Pulmonary artery endothelial cell (primary cell): ENCODE measurements around the gene INSR. TPM values are rescaled to one million over a fixed set of nuclear protein-coding genes. Genes with fewer than 3 reads are reported as not detected.
"Not testable (repeated sequence)": the region's sequence is repeated elsewhere in the genome, so short reads cannot be mapped to it uniquely, and the experiment has no call there.

Experiments used
- DNase-seq: peaks from one replicate; pipeline ENCODE4 v3.0.0-alpha.2; 2011; ENCODE audit warnings: low read depth, low spot score
- total RNA-seq: library from RNA; depleted of rRNA; stranded (reverse); fragments of >200 nt; gene quantifications from 2 replicates; pipeline ENCODE4 v1.2.3, GENCODE V29; 2014

INSR gene
- total RNA-seq, 1 donor from 2014 or later, result 30.7 TPM

DNA sequence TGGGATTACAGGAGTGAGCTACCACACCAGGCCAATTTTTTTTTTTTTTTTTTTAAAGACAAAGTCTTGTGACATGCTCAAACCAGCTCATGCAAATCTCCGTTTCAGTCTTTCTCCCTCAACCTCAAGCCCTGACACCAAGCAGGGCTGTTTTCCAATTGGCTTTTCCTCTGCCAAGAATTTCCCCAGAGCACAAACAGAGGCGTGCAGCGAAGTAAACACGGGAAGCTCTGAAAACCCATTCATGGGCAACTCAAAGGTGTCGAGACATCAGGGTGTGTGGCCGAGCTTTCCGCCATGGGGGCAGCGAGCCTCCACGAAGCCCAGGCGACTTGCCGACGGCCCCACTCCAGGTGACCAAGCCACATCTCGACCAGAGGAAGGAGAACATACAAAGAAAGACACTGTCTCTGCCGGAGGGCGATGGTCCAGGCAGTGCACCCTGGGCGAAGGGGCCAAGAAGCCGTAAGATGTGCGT is 70.0 kb downstream of the INSR start:
- DNase-seq, result no peak

DNA sequence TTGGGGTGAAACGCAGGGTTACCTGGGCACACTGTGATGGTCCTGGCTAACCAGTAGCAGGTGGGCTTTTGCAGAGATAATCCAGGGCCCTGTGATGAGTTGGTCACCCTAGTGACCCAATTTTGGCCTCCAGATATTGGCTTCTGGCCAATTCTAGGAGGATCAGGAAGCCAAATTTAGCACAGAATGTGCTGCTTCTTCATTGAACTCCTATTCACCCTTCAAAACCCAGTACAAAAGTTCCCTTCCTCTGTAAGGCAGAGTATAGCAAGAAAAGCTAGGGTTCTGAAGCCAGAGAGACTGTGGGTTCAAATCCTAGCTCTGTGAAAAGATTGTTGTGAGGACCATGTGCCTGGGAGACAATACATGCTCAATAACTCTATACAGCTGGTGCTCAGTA is 70.8 kb downstream of the INSR start:
- no peak for DNase-seq

GRCh38 chr19:7219056-7219455 is 75.2 kb downstream of the INSR start:
- DNase-seq, result no peak

DNA sequence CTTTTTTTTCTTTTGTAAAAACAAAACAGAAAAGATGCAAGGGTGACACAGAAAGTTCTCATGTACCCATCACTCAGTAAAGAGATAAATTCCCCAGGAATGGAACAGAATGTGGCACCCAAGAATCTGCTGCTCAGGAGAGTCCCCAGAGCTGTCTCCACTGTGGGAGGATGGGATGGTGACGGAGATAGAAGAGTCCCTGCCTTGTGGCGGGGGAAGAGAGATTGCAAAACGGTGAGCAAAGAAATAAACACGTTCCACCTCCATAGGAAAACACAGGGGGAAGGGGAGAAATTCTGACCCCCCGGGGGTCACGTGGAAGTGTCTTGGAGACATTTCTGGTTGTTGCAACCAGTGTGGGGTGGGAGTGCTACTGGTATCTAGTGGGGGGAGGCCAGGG is 76.4 kb downstream of the INSR start:
- DNase-seq, result no peak

DNA sequence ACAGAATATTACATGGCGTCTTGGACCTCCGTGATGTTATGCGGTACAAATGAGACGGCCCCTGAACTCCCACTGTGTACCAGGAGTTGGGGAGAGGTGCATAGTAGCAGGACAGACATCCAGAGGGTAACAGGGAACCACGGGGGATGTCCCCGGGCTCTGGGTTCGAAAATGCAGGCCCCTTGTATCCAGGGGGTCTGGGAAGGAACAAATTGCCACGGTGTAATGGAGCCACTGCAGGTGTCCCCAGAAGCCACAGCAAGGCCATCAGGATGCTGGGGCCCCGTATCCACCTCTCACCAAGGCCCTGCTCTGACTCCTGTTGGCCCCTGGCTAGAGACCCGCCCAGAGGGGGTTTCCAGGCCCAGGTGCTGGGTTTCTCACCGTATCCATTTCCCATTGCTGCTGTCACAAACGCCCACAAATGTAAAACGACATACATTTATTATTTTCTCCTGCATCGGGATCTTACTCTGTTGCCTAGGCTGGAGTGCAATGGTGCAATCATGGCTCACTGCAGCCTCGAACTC is 77.8 kb downstream of the INSR start:
- no peak for DNase-seq

- no peak for DNase-seq
Measured at GRCh38 chr19:7215176-7215575, 79.0 kb downstream of the INSR start.

DNA sequence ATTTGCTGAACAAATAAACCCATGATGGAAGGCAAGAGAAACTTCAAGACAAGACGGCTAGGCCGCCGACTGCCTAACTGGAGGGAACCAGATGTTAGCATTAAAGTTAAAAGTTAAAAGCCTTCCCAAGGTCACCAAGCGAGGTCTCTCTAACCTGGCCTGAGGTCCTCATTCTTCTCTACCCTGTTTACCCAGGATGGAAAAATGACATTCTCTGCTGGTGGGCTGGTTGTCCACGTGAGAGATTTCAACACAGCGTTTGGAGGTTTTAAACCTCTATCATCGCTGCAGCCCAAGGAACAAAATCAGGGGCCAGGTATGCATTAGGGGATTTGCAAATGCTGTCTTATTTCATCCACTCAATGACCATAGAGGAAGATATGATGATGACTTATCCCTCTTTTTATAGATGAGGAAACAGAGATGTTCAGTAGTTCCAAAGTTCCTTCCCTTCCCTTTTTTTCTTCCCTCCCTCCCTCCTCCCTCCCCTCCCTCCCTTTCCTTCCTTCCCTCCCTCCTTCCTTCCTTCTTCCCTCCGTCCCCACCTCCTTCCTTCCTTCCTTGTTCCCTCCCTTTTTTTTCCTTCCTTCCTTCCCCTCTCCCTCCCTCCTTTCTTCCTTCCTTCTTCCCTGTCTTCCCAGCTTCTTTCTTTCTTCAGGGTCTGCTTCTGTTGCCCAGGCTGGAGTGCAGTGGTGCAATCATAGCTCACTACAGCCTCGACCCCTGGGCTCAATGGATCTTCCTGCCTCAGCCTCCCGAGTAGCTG is 79.7 kb downstream of the INSR start:
- DNase-seq, result no peak

- DNase-seq, result no peak
Measured at GRCh38 chr19:7213628-7214323, 80.4 kb downstream of the INSR start.

DNA sequence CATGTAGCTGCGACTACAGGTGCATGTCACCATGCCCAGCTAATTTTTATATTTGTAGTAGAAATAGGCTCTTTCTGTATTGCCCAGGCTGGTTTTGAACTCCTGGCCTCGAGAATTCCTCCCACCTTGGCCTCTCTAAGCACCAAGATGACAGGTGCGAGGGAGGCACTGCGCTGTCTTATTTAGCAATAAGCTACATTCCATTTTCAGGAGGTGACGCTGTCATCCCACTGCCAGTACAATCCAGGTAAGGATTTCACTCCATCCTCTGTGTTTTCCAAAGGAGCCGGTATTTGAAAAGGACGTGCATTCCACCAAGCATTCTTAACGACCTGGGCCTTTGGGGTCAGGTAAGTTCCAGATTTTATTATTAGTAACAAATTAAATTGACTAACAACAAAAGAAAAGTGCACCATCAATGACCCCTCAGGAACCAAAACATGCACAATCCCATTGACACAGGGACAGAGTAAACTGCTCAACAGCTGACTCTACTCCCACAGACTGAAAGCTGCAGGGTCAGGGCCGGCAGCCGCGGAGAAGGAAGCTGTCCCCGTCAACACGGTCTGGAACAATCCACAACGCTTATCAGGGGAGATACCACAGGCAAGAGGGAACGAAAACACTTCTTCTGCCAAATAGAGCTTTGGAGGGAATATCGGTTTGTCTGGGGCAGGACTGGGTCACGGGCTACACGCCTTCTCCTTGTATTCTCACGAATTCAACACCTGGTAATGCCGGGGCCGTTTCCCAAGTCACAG is 82.8 kb downstream of the INSR start:
- DNase-seq, result peak; percentile 19

DNA sequence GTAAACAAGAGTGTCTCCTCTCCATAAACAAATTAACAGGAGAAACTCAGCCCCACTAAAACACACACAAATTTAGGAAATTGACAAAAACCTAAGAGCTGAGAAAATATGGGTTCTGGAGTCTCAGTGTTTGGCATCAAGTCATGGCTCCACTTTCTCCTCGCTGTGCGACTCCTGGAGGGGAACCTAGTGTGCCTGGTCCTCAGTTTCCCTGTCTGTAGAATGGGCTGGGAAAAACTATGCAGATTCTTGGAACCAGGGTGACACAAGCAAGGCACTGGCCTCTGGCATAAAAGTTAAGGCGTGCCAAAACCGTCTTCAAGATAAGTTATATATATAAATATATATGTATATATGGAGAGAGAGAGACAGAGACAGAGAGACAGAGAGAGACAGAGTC is 83.9 kb downstream of the INSR start:
- DNase-seq, result no peak

DNA sequence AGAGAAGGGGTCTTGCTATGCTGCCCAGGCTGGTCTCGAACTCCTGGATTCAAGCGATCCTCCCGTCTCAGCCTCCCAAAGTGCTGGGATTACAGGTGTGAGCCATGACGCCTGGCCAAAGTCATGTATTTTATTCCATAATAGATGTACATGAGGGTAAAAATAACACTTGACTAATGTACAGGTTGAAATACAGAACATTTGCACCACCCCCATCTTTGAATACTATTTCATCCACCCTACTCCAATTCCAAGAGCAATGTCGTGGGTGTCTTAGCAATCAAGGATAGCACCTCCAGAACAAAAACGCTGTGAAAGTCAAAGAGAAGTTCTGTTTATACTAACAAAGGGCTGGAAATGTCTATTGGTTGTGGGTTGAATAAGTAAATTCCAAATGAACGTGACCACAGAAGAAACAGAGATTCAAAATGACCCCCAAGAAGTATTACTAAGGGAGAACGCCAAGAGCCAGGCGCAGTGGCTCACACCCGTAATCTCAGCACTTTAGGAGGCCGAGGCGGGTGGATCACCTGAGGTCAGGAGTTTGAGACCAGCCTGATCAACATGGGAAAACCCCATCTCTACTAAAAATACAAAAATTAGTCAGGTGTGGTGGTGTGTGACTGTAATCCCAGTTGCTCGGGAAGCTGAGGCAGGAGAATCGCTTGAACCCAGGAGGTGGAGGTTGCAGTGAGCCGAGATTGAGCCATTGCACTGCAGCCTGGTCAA is 84.5 kb downstream of the INSR start:
- not testable (repeated sequence) for DNase-seq

GRCh38 chr19:7209036-7209435 is 85.2 kb downstream of the INSR start:
- DNase-seq, result not testable (repeated sequence)

- DNase-seq, result no peak
Measured at GRCh38 chr19:7203332-7203731, 90.9 kb downstream of the INSR start.

GRCh38 chr19:7202888-7203287 is 91.3 kb downstream of the INSR start:
- DNase-seq, result no peak

- no peak for DNase-seq
Measured at GRCh38 chr19:7200736-7201135, 93.5 kb downstream of the INSR start.

GRCh38 chr19:7199613-7200533 is 94.3 kb downstream of the INSR start:
- DNase-seq, result no peak

DNA sequence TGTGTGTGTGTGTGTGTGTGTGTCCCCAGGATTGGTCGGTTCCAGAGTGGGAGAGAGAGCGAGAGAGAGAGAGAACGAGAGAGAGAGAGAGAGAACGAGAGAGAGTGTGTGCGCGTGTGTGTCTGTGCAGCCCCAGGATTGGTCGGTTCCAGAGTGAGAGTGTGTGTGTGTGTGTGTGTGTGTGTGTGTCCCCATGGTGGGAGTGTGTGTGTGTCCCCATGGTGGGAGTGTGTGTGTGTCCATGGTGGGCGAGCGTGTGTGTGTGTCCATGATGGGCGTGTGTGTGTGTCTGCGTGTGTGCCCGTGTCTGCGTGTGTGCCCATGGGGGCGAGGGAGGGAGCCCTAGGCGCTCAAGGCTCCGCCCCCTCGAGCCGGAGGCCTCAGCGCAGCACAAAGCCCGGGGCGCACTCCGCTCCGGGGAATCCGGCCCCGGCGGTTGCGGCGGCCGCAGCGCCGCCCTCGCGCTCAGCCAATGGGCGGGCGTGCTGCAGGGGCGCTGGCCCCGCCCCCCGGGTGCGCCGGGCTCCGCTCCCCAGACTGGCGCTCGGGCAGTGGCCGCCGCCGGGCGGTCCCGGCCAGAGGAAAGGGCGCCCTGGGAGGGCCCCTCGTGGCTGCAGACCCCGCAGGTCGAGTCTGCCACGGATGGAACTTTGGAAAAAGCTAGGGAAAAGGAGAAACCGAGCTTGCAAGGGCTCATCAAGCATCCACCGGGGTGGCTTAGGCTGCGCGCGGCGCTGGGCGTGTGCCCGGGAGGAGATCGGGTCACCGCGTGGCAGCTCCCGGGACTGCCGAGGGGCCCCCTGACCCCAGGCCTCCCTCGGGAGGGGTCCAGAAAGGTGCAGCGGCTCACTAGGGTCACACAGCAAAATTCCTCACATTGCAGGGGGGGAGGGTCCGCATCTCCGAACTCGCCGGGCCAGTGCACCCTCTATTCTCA is 96.2 kb downstream of the INSR start:
- DNase-seq, result peak; percentile 80

DNA sequence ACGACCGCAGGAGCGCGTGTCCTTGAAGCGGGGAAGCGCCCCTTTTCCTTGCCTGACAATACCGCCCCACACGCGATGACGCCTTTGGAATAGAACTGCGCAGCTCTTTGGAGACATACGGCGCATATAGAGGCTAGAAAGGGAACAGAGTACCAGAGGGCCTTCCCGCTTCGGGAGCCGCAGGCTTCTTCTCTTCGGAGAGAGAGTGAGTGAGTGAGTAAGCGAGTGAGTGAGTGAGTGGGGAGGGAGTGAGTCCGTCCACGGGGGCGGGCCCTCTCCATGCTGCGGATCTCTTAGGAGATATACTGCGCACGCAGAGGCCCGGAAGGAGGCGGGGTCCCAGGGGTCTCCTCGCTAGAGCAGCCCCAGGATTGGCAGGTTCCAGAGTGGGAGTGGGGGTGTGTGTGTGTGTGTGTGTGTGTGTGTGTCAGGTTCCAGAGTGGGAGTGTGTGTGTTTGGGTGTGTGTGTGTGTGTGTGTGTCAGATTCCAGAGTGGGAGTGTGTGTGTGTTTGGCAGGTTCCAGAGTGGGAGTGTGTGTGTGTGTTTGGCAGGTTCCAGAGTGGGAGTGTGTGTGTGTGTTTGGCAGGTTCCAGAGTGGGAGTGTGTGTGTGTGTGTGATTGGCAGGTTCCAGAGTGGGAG is 97.0 kb downstream of the INSR start:
- DNase-seq, result peak; percentile 77

DNA sequence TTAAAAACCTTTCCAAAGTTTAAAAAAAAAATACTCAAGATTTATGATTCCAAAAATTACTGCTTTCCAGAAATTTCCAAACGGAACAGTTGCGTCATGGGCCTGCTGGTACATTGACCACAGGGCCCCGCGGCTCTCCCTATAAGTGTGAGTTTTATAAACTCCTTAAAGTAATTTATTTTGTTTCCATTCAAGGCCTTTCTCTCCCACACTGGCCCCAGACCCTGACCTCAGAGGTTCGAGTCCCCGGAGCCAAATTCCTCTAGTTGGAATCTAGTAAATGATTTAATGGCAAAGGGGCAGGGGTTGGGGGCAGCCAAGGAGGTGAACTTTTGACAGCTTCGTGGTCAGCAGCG is 97.5 kb downstream of the INSR start:
- no peak for DNase-seq
